ENCODE measurements around the gene CIC.
A peak's percentile ranks its signal among the peaks of the same experiment; 100 is the strongest.

CIC gene

DNA sequence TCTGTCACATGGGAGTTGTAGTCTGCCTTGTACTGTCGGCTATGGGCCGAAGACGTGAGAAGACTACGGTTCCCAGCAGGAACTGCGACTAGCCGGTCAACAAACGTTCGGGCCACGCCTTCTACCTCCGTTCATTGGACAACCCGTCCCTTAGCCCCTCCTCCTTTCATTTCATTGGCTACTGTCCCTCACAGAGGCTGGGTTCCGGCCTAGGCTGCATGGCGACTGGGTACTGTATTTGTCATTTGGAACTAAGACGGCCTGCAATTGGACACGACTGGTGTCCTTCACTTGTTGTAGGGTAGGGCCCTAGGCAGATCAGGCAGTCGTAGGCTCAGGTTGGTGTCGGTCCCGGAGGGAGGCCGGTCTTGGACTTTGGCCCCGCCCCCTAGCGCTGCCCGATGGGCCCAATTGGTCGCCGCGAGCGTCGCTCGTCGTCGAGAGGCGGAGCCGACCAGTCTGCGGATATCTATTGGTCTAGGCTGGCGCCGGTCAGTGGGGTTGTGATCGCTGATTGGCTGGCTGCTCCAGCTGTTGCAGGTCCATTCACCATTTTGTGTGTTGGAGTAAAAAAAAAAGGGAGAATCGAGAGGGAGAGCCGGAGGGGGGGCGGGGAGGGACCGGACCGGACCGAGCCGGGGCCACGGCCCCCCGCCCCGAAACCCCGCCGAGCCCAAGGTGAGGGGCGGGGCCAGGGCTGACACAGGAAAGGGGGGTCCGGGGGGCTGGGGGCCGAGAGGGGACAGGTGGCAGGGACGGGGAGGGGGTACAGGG, at the start of gene CIC:
TSS of gene CIC (plus strand) at position 549 of the 774 bp plus-strand sequence. CDS start 2,532 bp downstream, outside the sequence.
- peak; percentile 99 for DNase-seq

DNA sequence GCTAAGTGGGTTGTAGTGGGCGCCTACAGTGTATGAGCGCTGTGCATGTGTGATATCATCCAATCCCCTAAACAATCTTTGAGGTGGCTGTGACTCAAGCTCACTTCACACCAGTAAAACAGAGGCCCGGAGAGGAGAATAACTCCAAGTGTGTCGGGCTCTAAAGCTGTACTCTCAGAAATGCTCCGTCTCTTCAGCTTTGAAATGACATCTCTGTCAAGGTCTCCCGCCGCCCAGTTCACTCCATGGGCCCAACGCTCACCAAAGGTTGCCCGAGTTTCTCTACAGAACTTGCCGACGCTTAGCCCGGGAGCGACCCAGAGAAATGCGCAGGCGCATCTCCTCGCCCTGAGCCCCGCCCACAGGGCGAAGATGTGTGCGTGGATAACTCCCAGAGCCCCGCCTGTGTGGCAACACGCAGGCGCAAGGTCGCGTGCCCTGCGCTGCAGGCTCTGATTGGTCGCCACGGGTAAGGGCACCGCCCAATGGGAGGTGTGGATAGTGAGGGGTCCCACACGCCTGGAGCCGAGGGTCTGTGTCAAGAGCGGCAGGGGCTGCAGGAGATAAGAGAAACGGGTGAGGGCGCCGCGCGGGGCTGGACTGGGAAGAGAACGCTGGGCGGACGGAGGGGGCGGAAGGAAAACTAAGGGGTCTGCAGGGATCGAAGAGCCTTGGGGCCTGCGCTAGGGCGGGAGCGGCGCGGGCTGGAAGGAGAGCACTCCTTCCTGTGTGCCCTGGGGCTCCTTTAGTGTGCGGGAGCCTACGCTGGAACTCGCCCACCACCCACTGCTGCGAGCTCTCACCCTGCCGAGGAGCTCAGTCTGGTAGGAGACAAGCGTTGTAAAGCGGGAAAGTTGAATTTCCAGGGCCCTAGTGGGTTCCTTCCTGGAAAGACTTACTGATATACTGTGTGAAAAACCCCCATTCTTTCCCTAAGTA, 49.0 kb upstream of the CIC start, which contains the start of gene ZNF526:
TSS of gene ZNF526 (plus strand) at position 501 of the 939 bp plus-strand sequence. CDS start 4,092 bp downstream, outside the sequence.
- DNase-seq: peak; percentile 94

DNA sequence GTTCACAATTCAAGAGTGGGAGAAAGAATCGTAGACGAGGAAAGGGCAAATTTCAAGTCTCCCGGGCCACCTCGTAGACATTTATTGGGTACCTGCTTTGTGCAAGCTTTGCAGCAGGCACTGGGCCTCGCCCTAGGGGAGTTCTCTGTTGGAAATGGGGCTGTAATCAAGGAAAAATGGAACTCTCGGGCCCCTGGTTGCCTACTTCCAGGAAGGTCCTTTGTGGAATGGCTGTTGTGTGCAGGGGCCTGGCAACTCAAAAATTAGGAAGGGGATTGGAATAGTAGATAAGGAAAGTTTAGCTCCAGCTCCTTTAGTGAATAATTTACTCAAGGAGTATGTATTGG, 48.3 kb upstream of the CIC start:
- no peak for DNase-seq

DNA sequence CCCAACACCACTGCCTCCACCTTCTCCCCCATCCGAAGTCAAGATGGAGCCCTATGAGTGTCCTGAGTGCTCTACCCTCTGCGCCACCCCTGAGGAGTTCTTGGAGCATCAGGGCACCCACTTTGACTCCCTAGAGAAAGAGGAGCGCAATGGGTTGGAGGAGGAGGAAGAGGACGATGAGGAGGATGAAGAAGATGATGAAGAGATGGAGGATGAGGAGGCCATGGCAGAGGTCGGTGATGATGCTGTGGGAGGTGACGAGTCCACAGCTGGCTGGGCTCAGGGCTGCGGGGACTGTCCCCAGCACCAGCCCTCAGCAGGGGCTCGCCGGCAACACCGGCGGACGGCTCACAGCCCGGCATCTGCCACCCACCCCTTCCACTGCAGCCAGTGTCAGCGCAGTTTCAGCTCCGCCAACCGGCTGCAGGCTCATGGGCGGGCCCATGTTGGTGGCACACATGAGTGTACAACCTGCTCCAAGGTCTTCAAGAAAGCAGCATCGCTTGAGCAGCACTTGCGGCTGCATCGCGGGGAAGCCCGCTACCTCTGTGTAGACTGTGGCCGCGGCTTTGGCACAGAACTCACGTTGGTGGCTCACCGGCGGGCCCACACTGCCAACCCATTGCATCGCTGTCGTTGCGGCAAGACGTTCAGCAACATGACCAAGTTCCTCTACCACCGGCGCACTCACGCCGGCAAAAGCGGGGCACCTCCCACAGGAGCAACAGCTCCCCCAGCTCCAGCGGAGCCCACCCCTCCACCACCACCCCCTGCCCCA, 43.9 kb upstream of the CIC start:
- no peak for DNase-seq

DNA sequence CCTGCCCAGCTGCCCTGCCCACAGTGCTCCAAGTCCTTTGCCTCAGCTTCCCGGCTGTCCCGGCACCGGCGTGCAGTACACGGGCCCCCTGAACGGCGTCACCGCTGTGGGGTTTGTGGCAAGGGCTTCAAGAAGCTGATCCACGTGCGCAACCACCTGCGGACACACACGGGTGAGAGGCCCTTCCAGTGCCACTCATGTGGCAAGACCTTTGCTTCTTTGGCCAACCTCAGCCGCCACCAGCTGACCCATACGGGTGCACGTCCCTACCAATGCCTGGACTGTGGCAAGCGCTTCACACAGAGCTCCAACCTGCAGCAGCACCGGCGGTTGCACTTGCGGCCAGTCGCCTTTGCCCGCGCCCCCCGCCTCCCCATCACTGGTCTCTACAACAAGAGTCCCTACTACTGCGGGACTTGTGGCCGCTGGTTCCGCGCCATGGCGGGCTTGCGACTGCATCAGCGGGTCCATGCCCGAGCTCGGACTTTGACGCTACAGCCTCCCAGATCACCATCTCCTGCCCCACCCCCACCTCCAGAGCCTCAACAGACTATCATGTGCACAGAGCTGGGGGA, 43.2 kb upstream of the CIC start:
- no peak for DNase-seq

DNA sequence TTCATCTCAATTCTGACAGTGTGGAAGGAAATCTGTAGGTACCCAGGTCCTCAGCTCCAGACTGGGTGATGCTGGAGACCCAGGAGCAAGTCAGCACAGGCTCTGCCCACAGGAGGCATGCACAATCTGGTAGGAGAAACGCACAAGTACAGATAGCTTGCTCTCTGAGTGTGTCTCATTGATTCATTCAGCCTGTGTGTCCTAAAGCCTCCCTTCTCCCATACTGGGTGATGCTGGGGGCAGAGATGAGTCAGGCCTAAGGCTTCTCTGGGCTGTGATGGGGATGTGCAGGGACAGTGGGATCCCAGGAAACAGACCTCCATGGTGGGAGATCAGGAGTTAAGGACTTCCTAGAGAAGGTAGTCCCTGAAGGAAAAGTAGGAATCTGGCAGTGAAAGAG, 42.2 kb upstream of the CIC start:
- no peak for DNase-seq

DNA sequence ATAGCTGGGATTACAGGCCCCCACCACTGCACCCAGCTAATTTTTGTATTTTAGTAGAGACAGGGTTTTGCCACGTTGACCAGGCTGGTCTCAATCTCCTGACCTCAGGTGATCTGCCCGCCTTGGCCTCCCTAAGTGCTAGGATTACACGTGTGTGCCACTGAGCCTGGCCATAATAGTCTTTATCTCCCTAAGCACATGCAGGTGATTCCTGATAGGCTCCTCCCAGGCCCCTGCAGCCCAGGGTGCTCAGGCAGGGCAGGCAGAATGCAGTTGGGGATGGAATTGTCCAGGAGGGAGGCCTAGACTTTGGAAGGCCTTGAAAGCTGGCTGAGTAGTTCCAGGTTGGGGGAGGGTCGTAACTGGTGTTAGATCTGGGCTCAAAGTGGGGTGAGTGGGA, 40.4 kb upstream of the CIC start:
- no peak for DNase-seq

DNA sequence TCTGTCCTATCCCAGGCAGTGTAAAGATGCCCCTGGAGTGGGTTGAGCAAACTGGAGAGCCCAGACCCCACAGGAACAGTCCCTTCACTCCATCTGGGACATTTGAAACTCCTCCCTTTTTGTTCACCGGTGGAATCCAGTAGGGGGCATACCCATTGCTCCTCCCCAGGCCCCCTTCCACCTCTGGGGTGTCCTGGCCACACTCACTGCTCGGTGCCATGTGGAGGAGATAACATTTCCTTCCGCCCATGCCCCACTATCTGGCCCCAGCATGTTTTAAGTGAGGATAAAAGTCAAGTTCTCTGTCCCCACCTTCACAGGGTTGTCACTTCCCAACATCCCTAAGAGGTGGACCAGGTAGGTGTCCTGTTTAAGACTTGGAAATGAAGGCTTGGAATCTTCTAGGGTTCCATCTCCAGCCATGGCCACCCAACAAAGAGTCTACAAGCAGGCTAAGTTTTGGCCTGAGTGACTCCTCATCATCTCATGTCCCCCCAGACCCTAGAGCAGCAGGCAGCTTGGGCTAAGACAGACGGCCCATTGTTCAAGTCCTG, 39.7 kb upstream of the CIC start:
- no peak for DNase-seq

DNA sequence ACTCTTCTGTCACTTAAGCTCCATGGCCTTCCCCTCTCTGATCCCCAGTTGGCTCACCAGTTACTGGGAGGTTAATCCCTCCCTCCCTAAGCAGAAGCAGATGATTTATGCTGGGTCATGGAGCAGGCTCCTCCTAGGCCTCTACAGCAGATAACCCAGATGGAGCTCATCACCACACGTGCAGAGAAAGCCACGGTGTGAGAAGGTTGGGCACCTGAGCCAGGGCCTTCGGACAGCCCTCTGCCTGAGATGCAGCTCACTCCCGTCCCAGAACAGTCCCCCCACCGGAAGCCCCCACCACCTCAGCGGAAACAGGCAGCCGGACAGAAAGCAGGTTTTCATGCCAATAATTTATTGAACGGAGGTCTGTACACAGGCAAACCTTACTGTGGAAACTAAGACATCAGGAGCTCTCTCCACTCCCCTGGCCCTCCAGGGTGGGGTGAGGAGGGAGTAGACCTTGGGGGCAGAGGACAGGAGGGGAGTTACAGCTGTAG, 39.1 kb upstream of the CIC start:
- DNase-seq: no peak

DNA sequence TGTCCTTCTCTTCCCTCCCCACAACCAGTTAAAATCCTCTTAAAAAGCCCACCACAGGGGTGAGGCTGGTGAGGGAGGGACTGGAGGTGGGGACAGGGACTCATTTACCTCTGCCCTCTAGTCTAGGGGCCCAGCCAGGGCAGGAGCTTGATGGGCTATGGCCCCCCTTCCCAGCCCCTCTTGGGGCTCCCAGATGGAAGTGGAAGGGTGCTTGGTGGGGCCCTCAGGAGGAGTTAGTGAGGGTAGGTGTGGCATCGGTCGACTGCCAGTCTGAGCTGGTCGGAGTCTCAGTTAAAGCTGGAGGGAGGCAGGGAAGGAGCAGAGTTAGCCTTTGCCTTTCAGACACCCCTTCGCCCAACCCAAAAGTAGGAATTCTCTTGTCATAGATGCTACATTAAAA, 38.5 kb upstream of the CIC start:
- no peak for DNase-seq

DNA sequence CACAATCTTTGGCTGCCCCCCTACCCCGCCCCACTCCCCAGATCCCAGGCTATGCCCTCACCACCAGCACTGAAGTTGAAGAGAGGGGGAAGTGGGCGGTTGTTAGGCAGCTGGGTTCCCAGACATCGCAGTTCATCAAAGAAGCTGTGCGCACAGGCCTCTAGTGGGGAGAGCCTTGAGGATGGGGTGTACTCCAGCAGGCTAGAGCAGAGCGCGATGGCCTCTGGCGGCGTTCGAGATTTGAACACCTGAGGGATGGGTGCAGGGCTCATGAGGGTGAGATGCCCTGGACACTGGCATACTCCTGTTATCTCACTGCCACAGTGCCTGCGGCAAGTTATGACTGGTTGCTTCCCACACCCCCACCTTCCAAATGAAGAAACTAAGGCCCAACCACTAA, 36.6 kb upstream of the CIC start:
- no peak for DNase-seq

DNA sequence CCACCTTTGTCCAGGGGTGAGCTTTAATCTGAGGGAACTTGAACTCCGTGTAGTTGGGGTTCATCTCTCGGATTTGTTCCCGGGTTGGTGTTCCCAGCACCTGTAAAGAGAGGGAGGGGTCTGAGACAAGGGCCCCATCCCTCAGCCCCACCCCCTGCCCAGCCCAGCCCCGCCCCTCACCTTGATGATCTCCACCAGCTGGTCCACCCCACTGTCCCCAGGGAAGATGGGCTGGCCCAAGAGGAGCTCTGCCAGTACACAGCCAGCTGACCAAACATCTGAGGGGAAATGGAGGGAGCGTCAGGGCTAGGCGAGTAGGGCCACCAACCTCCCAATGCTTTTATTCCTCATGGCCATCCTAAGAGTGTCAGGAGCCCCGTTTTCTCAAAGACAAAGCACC, 35.9 kb upstream of the CIC start:
- no peak for DNase-seq

DNA sequence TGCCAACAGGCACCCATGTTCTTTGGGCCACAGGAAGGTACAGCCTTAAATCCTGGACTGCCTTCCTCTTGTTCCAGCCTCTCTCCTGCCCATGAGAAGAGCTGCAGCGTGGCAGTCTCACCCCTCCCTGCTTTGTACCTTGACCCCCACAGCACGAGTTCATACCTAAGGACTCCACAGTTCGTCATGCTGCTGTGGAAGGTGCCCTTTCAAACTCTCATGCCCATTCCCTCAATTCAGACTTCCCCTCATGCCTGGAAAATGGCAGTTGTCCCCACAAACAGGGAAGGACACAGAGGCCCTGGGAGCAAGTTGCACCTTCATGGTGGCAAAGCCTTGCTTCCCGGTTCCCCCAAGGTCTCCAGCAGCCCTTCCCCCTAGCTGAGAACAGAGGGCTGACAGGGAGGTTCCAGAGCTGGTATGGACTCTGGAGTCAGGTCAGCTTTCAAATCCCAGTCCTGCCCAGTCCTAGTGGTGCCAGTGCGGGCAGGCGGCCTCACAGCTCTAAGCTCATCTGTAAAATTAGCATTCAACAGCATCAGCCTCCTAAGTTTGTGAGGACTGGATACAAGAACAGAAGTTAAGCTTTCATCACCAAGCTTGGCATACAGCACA, 35.3 kb upstream of the CIC start:
- no peak for DNase-seq

DNA sequence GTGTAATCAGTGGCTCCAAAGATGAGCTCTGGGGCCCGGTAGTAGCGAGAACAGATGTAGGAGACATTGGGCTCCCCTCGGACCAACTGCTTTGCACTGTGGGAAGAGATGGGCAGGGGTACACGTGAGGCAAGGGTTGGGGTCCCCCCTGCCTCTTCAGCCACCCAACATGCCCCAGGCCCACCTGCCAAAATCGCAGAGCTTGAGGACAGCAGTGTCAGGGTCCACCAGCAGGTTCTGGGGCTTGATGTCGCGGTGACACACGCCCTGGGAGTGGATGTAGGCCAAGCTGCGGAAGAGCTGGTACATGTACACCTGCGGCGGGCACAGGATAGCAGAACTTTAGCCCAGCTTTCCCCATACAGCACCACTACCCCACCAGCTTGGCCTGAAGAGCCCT, 34.7 kb upstream of the CIC start:
- no peak for DNase-seq

DNA sequence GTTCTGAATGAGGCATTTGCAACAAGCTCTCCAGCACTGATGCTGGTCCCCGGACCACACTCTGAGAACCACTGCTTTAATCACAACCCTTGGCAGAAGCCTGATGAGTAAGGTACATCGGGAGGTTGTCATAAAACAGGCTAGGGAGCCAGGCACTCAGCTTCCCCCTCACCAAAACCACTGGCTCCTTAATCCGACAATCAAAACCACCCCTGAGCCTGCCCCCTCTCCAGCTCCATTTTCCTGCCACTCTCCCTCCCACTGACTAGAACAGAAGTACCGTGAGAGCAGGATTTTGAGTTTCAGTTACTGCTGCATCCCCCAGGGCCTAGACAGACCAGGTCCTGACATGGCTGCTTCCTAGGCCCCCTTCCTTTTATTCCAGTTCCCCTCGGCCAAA, 33.9 kb upstream of the CIC start:
- no peak for DNase-seq

DNA sequence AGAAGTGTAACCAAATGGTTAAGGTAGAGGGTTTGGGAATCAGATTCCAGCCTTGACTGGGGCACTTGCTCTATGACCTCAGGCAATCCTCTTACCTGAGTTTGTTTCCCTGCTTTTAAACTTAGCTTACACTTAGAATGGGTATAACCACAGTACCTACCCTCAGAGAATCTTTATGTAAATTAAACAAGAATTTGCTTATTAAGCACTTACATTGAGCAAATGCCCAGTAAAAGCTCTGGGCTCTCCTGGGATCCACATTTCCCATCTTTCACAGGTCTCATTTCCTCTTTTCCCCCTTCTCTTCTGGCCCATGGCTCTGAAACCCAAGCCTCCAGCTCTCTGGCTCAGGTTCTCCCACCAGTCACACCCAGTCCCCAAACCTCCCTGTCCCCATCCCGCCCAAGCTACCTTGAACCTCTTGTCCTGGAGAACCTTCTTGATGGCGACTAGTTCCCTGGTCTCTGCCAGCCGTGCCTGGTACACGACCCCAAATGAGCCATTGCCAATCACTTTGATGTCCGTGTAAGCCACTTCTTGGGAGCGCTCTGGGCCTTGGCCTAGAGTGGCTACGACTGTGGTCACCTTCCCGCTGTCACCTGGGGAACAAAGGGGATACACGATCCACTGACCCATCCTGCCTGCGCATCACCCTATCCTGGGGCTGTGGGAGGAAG, 29.4 kb upstream of the CIC start:
- DNase-seq: no peak

DNA sequence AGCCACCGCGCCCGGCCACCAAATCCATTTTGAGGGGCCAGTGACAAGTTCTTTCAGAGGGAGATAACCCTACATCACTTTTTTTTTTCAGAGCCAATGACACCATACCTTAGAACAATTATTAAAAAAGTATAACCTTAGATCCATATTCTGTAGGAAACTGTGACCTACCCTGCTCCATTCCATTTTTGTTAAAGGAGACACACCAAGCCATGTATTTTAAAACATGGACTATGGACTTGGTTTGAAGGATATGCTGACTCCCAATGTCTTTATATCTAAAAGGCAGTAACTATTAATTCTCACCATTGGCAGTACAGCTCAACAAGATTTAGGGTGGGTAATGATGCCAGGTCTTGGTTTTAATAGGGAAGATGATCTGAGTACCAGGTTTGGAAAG, 27.8 kb upstream of the CIC start:
- no peak for DNase-seq

DNA sequence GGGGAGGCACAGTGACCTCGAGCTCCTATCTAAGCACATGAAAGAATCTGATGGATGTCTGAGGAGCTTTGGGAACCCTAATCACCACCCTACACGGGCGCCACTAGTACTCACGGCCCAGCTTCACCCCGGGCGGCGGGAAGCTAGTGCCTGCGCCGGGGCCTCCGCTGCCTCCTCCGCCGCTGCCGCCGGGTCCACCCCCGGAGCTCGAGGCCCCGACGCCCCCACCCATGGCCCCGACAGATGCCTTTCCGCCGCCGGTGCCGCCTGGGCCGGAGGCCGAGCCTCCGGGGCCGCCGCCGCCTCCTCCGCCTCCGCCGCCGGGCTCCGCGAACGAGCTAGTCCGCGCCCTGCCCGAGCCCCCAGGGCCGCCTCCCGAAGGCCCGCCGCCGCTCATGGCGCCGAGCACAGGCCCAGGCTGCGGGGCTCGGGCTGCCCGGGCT, 27.0 kb upstream of the CIC start:
- no peak for DNase-seq

DNA sequence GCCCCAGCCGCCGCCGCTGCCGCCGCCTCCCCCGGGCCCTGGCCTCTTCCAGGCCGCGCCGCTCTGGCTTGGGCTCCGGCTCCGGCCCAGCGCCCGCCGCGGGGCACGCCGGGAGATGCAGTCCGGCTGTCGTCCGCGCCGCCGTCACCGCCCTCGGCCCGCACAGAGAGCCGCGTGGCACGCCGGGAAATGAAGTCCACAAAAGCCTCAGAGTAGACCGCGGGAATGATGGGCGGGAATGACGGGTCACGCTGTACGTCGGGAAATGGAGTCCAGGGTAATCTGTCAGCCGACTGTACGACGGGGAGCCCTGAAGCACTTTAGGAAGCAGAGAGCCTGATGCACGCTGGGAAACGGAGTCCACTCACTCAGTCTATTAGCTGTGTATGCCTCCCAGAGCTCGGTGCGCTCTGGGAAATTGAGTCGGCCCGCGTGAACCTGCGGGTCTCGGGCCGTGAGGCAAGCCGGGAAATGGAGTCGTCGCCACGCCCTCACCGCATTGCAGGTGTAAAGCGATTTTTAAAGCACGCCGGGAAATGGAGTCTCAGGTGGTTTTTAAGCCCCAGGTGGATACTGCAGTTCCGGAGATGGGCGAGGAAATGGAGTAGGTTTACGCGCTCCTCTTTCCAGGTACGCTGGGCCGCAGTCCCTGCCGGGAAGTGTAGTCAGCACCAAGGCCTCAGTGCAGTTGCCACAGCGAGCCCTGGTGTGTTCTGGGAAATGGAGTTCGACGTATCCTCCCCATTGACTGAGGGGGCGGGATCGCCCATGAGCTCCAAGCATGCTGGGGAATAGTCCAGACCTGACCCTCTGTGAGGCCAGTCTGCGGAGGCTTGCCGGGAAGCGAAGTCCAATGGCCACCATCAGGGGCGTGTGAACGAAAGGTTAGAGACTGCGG, 26.3 kb upstream of the CIC start, which contains the start of gene GSK3A:
TSS of gene GSK3A (minus strand) at position 91 of the 898 bp plus-strand sequence. CDS start 137 bp downstream, outside the sequence.
- peak; percentile 100 for DNase-seq
